Naive B cell (primary cell): Measurements from ENCODE around the gene HSD3B7. TPM values are rescaled to one million over a fixed set of nuclear protein-coding genes. Genes with fewer than 3 reads are reported as not detected.

Experiments
- ATAC-seq, 2 donors: fragments of 150-1000 bp; cut with Tn5 transposase; 2 replicates each; pipeline ENCODE4 v1.10.0; 2021; ENCODE audit warnings: low read depth in 2 of 2, mild to moderate bottlenecking in 2 of 2, moderate library complexity in 2 of 2
- DNase-seq: peaks from one replicate; pipeline ENCODE4 v3.0.0; 2022
- H3K27ac Mint-ChIP-seq, 6 donors: one replicate each; pipeline ENCODE4 v1.8.0; 2020 to 2022; ENCODE audit warnings: mild to moderate bottlenecking in 6 of 6, mixed read lengths in 6 of 6, moderate library complexity in 5 of 6, inconsistent platforms in 2 of 6
- H3K27me3 Mint-ChIP-seq, 3 donors: one replicate each; pipeline ENCODE4 v1.8.0; 2021 to 2022; ENCODE audit warnings: mixed read lengths in 3 of 3, mild to moderate bottlenecking in 1 of 3
- H3K36me3 Mint-ChIP-seq, 2 donors: one replicate each; pipeline ENCODE4 v1.8.0; 2020 to 2022; ENCODE audit warnings: mixed read lengths in 2 of 2, inconsistent platforms in 1 of 2, mild to moderate bottlenecking in 1 of 2
- H3K4me1 Mint-ChIP-seq, 3 donors: one replicate each; pipeline ENCODE4 v1.8.0; 2020 to 2022; ENCODE audit warnings: mixed read lengths in 3 of 3, inconsistent platforms in 1 of 3, mild to moderate bottlenecking in 1 of 3, moderate library complexity in 1 of 3
- H3K4me3 Mint-ChIP-seq, 8 donors: one replicate each; pipeline ENCODE4 v1.8.0; 2020 to 2022; ENCODE audit warnings: mild to moderate bottlenecking in 8 of 8, mixed read lengths in 8 of 8, moderate library complexity in 8 of 8, inconsistent platforms in 2 of 8
- H3K9me3 Mint-ChIP-seq, 7 donors: one replicate each; pipeline ENCODE4 v1.8.0; 2020 to 2022; ENCODE audit warnings: mixed read lengths in 7 of 7, mild to moderate bottlenecking in 5 of 7, inconsistent platforms in 2 of 7, moderate library complexity in 1 of 7
- polyA plus RNA-seq, 6 donors: library from polyadenylated mRNA; unstranded; fragments of 300-500 nt; fragmentation: Illumina TruSeq; gene quantifications; one replicate each; pipeline ENCODE4 v1.2.3, GENCODE V29; 2021; ENCODE audit warnings: low read depth in 6 of 6

Gene HSD3B7
- polyA plus RNA-seq, 6 donors from 2014 or later: not detected

DNA sequence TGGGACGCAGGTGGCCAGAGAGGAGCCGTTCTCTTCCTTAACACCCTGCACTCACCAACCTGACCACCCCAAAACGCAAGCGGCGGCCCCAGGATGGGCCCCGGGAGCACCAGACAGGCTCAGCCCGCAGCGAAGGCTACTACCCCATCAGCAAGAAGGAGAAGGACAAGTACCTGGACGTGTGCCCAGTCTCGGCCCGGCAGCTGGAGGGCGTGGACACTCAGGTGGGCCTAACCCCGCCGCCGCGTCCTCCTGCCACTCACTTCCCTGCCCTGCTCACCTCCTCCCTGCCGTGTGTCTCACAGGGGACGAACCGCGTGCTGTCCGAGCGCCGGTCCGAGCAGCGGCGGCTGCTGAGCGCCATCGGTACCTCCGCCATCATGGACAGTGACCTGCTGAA, 4.6 kb upstream of the HSD3B7 start:
- Mint-ChIP-seq H3K4me1 (peaks cover 2 to 18% (median 14%) of the 10 kb centered on the region in 3 donors), H3K27me3 (no peaks in the 10 kb centered on the region), H3K4me3 (no peak overlapping the region), H3K9me3 (no peaks in the 10 kb centered on the region), H3K36me3 (peaks cover 0 to 16% of the 10 kb centered on the region in 2 donors), H3K27ac (peak overlapping the region in 2 of 6 donors; percentile 38 to 88)
- DNase-seq (no peak), ATAC-seq (no peak)

DNA sequence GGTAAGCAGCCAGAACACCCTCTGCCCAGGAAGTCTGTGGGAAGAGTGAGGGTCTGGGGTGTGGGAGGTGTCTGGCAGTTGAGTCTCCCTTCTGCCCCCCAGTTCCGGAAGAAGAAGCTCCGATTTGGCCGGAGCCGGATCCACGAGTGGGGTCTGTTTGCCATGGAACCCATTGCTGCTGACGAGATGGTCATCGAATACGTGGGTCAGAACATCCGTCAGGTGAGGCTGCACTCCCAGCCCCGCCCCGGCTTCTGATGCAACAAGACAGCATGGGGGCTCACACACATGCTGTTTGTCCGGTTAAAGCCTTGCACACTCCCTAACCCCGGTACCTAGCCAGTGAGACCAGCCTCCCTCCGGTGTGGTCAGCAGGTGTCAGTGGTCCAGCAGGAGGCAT, 4.0 kb upstream of the HSD3B7 start:
- ATAC-seq (no peak), DNase-seq (no peak)
- no peaks in the 10 kb centered on the region for H3K27me3 Mint-ChIP-seq
- H3K9me3 Mint-ChIP-seq: no peaks in the 10 kb centered on the region
- no peak overlapping the region for H3K4me3 Mint-ChIP-seq
- H3K4me1 Mint-ChIP-seq: peaks cover 2 to 13% (median 11%) of the 10 kb centered on the region in 3 donors
- H3K36me3 Mint-ChIP-seq: peaks cover 0 to 15% of the 10 kb centered on the region in 2 donors
- H3K27ac Mint-ChIP-seq: peak overlapping the region in 1 of 6 donors; percentile 23

DNA sequence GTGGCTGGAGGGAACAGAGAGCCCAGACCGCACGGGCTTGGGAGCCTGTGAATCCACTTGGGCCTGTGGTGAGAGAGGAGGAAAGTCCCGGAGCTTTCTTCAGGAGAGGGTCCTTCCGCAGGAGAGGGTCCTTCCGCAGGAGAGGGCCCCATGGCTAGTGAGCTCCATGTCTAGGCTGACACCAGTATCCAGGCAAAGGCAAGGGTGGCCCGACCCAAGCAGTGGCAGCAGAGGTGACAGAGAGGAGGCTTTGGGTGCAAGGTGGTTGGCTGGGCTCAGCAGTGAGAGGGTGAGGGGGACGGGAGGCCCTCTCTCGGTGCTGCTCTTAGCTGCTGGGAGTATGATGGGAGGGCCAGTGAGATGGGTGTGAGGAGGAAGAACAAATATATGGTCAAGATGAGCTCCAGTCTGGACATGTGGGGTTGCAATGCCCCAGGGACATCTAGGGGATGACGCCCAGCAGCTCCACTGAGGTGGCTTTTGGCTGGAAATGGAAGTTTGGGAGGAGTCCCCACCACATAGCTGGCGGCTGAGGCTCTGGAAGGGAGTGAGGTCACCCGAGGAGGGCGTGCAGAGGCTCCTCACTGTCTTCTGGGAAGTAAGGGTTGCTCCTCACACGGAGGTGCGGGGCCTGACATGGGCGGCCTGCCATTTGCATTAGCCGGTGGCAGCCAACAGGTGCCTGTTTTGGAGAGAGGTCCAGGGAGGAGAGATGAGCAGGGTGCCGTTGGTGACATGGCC, 2.3 kb upstream of the HSD3B7 start:
- Mint-ChIP-seq H3K27ac (peak overlapping the region in 3 of 6 donors; percentile 58 to 81 (median 79)), H3K36me3 (peaks cover 0 to 7% of the 10 kb centered on the region in 2 donors), H3K27me3 (no peaks in the 10 kb centered on the region), H3K9me3 (no peaks in the 10 kb centered on the region), H3K4me1 (peaks cover 2 to 11% (median 5%) of the 10 kb centered on the region in 3 donors), H3K4me3 (no peak overlapping the region)
- DNase-seq (no peak), ATAC-seq (no peak)

DNA sequence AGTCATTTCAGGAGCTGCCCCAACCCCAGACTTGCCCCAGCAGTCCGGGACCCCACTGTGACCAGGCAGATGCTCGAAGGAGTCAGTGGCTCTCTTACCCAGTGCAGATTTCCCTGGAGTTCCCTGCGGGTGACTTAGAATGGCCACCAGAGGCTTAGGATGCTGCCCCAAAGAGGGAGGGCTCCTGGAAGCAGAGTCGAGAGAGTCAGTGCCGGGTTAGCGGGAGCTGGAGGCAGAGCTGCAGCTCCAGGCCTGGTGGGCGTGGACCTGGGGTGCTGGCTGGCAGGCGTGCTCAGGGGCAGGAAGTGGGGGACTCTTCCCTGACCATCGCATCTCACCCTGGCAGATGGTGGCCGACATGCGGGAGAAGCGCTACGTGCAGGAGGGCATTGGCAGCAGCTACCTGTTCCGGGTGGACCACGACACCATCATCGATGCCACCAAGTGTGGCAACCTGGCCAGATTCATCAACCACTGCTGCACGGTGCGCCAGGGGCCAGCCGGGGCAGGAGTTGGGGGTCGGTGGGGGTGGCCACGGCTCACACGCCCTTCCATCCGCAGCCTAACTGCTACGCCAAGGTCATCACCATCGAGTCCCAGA, 1.6 kb upstream of the HSD3B7 start:
- Mint-ChIP-seq H3K27ac (peak overlapping the region in 1 of 6 donors; percentile 73), H3K36me3 (peaks cover 0 to 7% of the 10 kb centered on the region in 2 donors), H3K4me3 (no peak overlapping the region), H3K27me3 (no peaks in the 10 kb centered on the region), H3K4me1 (peaks cover 2 to 11% (median 5%) of the 10 kb centered on the region in 3 donors), H3K9me3 (no peaks in the 10 kb centered on the region)
- DNase-seq (no peak), ATAC-seq (no peak)

DNA sequence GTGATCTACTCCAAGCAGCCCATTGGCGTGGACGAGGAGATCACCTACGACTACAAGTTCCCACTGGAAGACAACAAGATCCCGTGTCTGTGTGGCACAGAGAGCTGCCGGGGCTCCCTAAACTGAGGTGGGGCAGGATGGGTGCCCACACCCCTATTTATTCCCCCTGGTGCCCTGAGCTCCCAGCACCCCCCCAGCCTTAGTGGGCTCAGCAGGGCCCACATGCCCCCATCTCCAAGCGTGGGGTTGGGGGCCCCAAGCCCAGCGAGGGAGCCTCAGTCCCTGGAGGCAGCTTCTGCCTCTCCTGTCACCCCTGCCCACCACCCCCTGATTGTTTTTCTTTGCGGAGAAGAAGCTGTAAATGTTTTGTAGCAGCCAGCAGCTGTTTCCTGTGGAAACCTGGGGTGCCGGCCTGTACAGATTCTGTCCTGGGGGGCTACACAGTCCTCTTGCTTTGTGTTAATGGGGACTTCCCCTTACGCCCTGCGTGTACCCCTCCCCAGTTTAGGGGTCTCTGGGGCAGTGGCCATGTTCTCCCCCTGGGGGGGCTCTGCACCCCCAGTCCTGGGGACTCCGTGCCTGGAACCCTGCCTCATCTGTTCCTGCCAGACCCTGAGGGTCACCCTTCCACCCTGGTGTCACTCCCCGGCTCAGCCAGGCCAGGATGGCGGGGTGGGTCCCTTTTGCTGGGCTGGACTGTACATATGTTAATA, 953 bp upstream of the HSD3B7 start:
- no peak for DNase-seq
- H3K27me3 Mint-ChIP-seq: no peaks in the 10 kb centered on the region
- peaks cover 0 to 7% of the 10 kb centered on the region in 2 donors for H3K36me3 Mint-ChIP-seq
- peaks cover 2 to 11% (median 5%) of the 10 kb centered on the region in 3 donors for H3K4me1 Mint-ChIP-seq
- H3K4me3 Mint-ChIP-seq: no peak overlapping the region
- no peak for ATAC-seq
- H3K27ac Mint-ChIP-seq: peak overlapping the region in 3 of 6 donors; percentile 18 to 86 (median 73)
- no peaks in the 10 kb centered on the region for H3K9me3 Mint-ChIP-seq

DNA sequence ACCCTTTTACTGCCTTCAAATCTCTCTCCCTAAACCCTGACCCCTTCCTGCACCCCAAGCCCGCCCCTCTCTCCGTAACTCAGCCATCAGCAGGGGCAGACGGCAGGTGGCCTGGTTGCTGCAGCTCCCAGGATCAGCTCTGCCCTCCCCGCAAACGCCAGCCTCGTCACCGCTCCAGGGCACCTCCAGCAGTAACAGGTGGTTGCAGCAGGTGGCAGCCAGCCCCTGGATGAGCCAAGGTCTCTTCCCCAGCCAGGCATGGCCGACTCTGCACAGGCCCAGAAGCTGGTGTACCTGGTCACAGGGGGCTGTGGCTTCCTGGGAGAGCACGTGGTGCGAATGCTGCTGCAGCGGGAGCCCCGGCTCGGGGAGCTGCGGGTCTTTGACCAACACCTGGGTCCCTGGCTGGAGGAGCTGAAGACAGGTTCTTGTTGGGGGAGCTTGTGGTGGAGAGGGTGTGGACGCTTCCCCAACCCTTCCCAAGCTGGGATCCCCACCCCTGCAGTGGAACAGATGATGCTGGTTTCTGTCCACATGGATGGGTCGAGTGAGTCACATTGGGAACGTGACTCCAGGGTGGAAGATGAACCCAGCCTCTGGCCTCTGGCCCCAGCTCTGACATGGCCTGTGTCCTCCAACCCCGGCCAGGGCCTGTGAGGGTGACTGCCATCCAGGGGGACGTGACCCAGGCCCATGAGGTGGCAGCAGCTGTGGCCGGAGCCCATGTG, 558 bp downstream of the HSD3B7 start:
- Mint-ChIP-seq H3K36me3 (peaks cover 0 to 7% of the 10 kb centered on the region in 2 donors), H3K4me1 (peaks cover 0 to 7% (median 2%) of the 10 kb centered on the region in 3 donors), H3K9me3 (no peaks in the 10 kb centered on the region), H3K27ac (no peak overlapping the region), H3K4me3 (no peak overlapping the region), H3K27me3 (no peaks in the 10 kb centered on the region)
- ATAC-seq (peak; percentile 13 to 17), DNase-seq (no peak)

DNA sequence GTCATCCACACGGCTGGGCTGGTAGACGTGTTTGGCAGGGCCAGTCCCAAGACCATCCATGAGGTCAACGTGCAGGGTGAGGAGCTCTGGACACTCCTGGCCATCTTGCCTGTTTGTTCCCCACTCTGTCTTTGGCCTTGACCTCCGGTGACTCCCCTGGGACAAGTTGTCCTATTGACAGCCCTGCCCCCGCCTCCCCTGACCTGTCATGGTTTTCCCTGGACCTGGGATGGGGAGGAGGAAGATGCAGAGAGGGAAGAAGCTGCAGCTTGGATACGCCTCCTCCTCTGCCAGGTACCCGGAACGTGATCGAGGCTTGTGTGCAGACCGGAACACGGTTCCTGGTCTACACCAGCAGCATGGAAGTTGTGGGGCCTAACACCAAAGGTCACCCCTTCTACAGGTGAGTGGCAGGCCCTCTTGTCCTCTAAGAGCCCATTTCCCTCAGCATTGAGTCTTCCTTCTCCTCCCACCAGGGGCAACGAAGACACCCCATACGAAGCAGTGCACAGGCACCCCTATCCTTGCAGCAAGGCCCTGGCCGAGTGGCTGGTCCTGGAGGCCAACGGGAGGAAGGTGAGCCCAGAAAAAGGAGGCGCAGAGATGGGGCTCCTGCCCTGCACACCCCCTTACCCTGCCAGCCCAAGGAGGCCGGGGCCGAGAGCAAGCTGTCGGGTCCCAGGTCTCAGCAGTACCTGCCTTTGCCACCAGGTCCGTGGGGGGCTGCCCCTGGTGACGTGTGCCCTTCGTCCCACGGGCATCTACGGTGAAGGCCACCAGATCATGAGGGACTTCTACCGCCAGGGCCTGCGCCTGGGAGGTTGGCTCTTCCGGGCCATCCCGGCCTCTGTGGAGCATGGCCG, 1.4 kb downstream of the HSD3B7 start:
- H3K9me3 Mint-ChIP-seq: no peaks in the 10 kb centered on the region
- H3K4me1 Mint-ChIP-seq: peaks cover 0 to 7% (median 2%) of the 10 kb centered on the region in 3 donors
- DNase-seq: no peak
- peak overlapping the region in 2 of 6 donors; percentile 56 to 71 for H3K27ac Mint-ChIP-seq
- peak overlapping the region in 1 of 8 donors; percentile 53 for H3K4me3 Mint-ChIP-seq
- peaks cover 0 to 6% (median 0%) of the 10 kb centered on the region in 3 donors for H3K27me3 Mint-ChIP-seq
- ATAC-seq: no peak
- peaks cover 0 to 7% of the 10 kb centered on the region in 2 donors for H3K36me3 Mint-ChIP-seq

DNA sequence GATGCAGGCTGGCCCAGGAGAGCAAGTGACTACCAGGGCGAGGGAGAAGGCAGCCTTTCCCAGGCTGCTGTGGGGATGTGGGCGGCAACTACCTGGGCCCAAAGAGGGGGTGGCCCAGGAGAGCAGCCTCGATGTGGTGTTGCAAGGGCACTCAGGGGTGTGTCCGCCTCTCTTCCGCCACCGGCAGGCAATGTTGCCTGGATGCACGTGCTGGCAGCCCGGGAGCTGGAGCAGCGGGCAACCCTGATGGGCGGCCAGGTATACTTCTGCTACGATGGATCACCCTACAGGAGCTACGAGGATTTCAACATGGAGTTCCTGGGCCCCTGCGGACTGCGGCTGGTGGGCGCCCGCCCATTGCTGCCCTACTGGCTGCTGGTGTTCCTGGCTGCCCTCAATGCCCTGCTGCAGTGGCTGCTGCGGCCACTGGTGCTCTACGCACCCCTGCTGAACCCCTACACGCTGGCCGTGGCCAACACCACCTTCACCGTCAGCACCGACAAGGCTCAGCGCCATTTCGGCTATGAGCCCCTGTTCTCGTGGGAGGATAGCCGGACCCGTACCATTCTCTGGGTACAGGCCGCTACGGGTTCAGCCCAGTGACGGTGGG, 2.7 kb downstream of the HSD3B7 start:
- Mint-ChIP-seq H3K4me1 (peaks cover 0 to 4% (median 2%) of the 10 kb centered on the region in 3 donors), H3K4me3 (no peak overlapping the region), H3K27ac (no peak overlapping the region), H3K27me3 (peaks cover 0 to 6% (median 0%) of the 10 kb centered on the region in 3 donors), H3K36me3 (peaks cover 0 to 4% of the 10 kb centered on the region in 2 donors), H3K9me3 (no peaks in the 10 kb centered on the region)
- DNase-seq (no peak), ATAC-seq (no peak)

DNA sequence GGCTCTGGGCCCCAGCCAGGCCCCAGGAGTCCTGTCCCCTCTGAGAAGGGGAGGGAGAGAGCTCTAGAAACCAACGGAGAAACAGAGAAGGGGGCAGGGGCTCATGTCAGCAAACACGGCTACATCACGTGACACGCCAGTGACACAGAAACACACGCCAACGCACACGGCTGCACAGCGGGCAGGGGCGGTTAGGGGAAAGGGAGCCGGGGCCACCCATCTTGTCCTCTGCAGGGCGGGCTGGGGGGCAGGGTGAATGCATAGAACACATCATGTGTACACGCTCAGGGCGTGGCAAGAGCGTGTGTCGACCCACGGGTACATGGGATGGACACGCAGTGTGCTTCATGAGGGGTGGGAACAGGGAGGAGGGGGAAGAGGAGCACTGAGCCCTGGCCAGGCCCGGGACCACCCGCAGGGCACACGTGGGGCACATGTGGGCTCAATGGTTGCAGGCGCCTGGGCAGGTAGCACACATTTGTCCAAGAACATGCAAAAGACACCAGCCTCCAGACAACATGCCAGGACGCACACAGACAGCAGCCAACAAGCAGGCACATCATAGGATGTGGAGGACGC, 4.6 kb downstream of the HSD3B7 start:
- H3K4me3 Mint-ChIP-seq: no peak overlapping the region
- ATAC-seq (no peak), DNase-seq (no peak)
- H3K4me1 Mint-ChIP-seq: peaks cover 0 to under 1% (median 0%) of the 10 kb centered on the region in 3 donors
- H3K27ac Mint-ChIP-seq: no peak overlapping the region
- no peaks in the 10 kb centered on the region for H3K36me3 Mint-ChIP-seq
- H3K27me3 Mint-ChIP-seq: peaks cover 0 to 6% (median 0%) of the 10 kb centered on the region in 3 donors
- H3K9me3 Mint-ChIP-seq: no peaks in the 10 kb centered on the region

DNA sequence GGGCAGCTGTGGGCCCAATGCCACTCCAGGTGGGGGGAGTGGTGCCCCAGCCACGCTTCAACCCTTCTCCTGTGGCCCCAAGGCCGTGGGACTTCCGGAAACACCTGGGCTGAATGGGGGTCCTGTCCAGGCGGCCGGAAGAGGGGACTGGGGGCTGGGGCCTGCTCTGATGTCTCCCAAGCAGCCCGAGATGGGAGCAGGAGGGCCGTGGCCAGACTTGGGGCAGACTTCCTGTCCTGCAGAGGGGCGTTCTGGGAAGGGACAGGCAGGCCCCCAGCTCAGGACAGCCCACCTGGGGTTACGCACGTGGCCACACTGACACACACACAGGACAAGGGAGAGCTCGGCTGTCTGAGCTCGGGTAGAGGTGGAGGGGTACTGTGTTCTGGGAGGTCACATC, 5.1 kb downstream of the HSD3B7 start:
- no peaks in the 10 kb centered on the region for H3K36me3 Mint-ChIP-seq
- H3K4me1 Mint-ChIP-seq: no peaks in the 10 kb centered on the region
- H3K9me3 Mint-ChIP-seq: no peaks in the 10 kb centered on the region
- peaks cover 0 to 6% (median 0%) of the 10 kb centered on the region in 3 donors for H3K27me3 Mint-ChIP-seq
- no peak overlapping the region for H3K27ac Mint-ChIP-seq
- no peak for DNase-seq
- peak overlapping the region in 1 of 8 donors; percentile 80 for H3K4me3 Mint-ChIP-seq
- no peak for ATAC-seq

DNA sequence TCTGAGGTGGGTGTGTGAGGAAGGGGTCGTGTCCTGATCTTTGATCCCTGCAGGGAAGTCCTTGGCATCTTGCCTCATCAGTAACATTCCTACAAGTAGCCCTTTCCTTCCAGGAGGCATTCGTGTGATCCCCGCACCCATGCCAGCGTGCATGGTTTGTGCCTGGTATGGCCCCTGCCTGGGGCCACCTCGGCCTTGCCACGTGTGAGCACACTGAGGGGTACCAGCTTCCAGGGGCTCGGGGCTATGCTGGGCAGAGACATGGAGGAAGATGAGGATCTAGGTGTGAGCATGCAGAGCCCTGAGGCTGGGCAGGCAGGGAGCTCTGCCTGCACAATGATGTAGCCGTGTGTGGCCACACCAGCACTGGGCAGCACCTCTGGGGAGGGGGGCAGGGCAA, 6.0 kb downstream of the HSD3B7 start:
- no peaks in the 10 kb centered on the region for H3K9me3 Mint-ChIP-seq
- no peak overlapping the region for H3K4me3 Mint-ChIP-seq
- peaks cover 0 to 6% (median 0%) of the 10 kb centered on the region in 3 donors for H3K27me3 Mint-ChIP-seq
- no peaks in the 10 kb centered on the region for H3K36me3 Mint-ChIP-seq
- no peaks in the 10 kb centered on the region for H3K4me1 Mint-ChIP-seq
- no peak overlapping the region for H3K27ac Mint-ChIP-seq
- ATAC-seq (no peak), DNase-seq (no peak)

DNA sequence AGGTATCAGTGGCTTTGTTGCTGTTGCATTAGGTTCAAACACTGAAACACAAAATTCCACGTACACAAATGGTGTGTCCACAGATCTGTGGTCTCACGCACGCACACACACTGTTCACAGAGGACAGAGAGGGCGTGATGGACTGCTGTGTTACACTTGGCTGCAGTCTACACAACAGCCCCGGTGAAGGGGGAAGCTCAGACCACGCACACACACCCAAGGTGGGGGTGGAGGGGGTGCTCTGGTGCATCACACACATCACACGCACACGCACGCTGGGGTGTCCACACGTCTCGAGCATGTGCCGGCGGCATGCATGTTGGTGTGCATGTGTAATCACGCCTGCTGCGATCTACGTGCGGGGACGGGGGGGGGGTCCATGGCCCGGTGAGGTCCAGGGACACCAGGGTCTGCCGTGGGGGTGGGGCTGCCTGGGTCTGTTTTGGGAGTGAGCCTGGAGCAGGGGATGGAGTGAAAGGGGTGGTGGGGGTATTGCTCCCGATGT, 7.3 kb downstream of the HSD3B7 start:
- DNase-seq (no peak), ATAC-seq (no peak)
- no peaks in the 10 kb centered on the region for H3K36me3 Mint-ChIP-seq
- H3K4me1 Mint-ChIP-seq: peaks cover 0 to 3% (median 0%) of the 10 kb centered on the region in 3 donors
- H3K9me3 Mint-ChIP-seq: no peaks in the 10 kb centered on the region
- peaks cover 0 to 6% (median 0%) of the 10 kb centered on the region in 3 donors for H3K27me3 Mint-ChIP-seq
- no peak overlapping the region for H3K4me3 Mint-ChIP-seq
- no peak overlapping the region for H3K27ac Mint-ChIP-seq
